ENCODE measurements around the gene KIF16B.

DNA sequence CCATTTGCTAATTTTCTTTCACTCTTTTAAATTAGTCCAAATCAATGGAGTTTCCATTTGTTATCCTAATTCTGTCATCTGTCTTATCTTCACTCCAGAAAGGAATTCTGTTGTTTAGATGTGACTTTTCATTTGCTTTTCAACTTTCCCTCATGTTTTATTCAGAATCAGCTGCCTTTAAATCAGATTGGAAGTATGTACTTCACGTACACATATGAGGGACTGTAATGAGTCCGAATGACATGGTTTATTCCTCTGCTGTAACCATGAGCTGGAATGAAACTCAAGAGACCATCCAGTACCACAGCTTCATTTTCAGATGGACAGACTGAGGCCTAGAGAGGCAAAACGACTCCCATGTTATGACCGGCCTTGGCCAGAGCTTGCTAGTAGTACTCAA is 302.3 kb downstream of the KIF16B start:
- TF ChIP-seq CTCF (IDR thresholded peaks at IDR 0.05; ENCODE audit: low read depth, low read length) (no peak), EZH2phosphoT487 (IDR thresholded peaks at IDR 0.05; ENCODE audit: low read depth) (no peak)
